IMR-90 (cell line): ENCODE results near the gene PARP11. TPM values are rescaled to one million over a fixed set of nuclear protein-coding genes. Genes with fewer than 3 reads are reported as not detected.

Source experiments
- ATAC-seq: fragments of 200-7000 bp; cut with Tn5 transposase; 2 replicates; pipeline ENCODE4 v1.9.1; 2020; ENCODE audit warnings: low read depth, mild to moderate bottlenecking, moderate library complexity
- BruUV-seq: library from RNA; stranded (reverse); fragments of 400-500 nt; replicated peaks from 2 replicates; lab custom pipeline; 2021; lab: Mats Ljungman, UMichigan
- CTCF ChIA-PET: fragments of 300-600 bp; formaldehyde crosslinking; extraction: SDS; loops from one replicate; lab custom pipeline; 2021; ENCODE audit warnings: antibody characterized with exemption; lab: Yijun Ruan, JAX
- POLR2A ChIA-PET: fragments of 300-600 bp; sonication (Branson Sonifier 250); formaldehyde crosslinking; loops from one replicate; lab custom pipeline; 2022; ENCODE audit warnings: antibody characterized with exemption; ENCODE audit not compliant: unreplicated experiment; lab: Charles Lee
- DNase-seq: peaks from one replicate; pipeline ENCODE4 v3.0.0; 2013
- H2AFZ ChIP-seq: replicated peaks from 2 replicates; pipeline ENCODE3; 2013; ENCODE audit warnings: low read length, mild to moderate bottlenecking; ENCODE audit not compliant: poor library complexity
- H2AK5ac ChIP-seq: 2 replicates; pipeline ENCODE4 v1.6.1; 2013; ENCODE audit warnings: low read depth, low read length, inconsistent platforms
- H2AK9ac ChIP-seq: replicated peaks from 2 replicates; pipeline ENCODE3; 2013; ENCODE audit warnings: mild to moderate bottlenecking, low read depth, low read length, moderate library complexity; ENCODE audit not compliant: poor library complexity
- H2BK120ac ChIP-seq: 2 replicates; pipeline ENCODE4 v1.6.1; 2013; ENCODE audit warnings: low read depth, low read length, inconsistent platforms
- H2BK15ac ChIP-seq: 3 replicates; pipeline ENCODE4 v1.6.1; 2013; ENCODE audit warnings: low read depth, low read length, inconsistent platforms
- H2BK20ac ChIP-seq: 2 replicates; pipeline ENCODE4 v1.6.1; 2013; ENCODE audit warnings: low read depth, mild to moderate bottlenecking, inconsistent platforms, low read length, moderate library complexity
- H2BK5ac ChIP-seq: 2 replicates; pipeline ENCODE4 v1.6.1; 2013; ENCODE audit warnings: mild to moderate bottlenecking, low read depth, low read length, inconsistent platforms; ENCODE audit not compliant: poor library complexity, severe bottlenecking
- H3K14ac ChIP-seq: replicated peaks from 2 replicates; pipeline ENCODE4 v1.6.1; 2013; ENCODE audit warnings: low read depth, low read length, inconsistent platforms
- H3K18ac ChIP-seq: 2 replicates; pipeline ENCODE4 v1.6.1; 2013; ENCODE audit warnings: low read depth, low read length, control low read depth
- H3K23ac ChIP-seq: 2 replicates; pipeline ENCODE4 v1.6.1; 2013; ENCODE audit warnings: low read depth, low read length, inconsistent platforms
- H3K27ac ChIP-seq: 2 replicates; pipeline ENCODE4 v1.5.1; 2013; ENCODE audit warnings: mild to moderate bottlenecking, control low read depth, low read length; ENCODE audit not compliant: insufficient read depth
- H3K27me3 ChIP-seq: 2 replicates; pipeline ENCODE4 v1.6.1; 2013; ENCODE audit warnings: low read length; ENCODE audit not compliant: control insufficient read depth, insufficient read depth
- H3K36me3 ChIP-seq: 2 replicates; pipeline ENCODE4 v1.6.1; 2013; ENCODE audit warnings: low read length, mixed read lengths; ENCODE audit not compliant: control insufficient read depth, insufficient read depth
- H3K4ac ChIP-seq: 2 replicates; pipeline ENCODE4 v1.6.1; 2013; ENCODE audit warnings: low read depth, low read length, inconsistent platforms
- H3K4me1 ChIP-seq: 2 replicates; pipeline ENCODE4 v1.6.1; 2013; ENCODE audit warnings: low read length, mixed read lengths; ENCODE audit not compliant: control insufficient read depth, insufficient read depth
- H3K4me2 ChIP-seq: 2 replicates; pipeline ENCODE4 v1.6.1; 2013; ENCODE audit warnings: low read depth, mild to moderate bottlenecking, control low read depth, low read length, moderate library complexity
- H3K4me3 ChIP-seq: 2 replicates; pipeline ENCODE4 v1.5.1; 2013; ENCODE audit warnings: low read depth, mild to moderate bottlenecking, control low read depth, low read length, moderate library complexity; ENCODE audit not compliant: insufficient read depth
- H3K56ac ChIP-seq: 2 replicates; pipeline ENCODE4 v1.6.1; 2013; ENCODE audit warnings: low read length, inconsistent platforms; ENCODE audit not compliant: insufficient read depth; ENCODE audit errors: extremely low read depth
- H3K79me1 ChIP-seq, 2 experiments: 2 replicates each; pipeline ENCODE4 v1.6.1; 2013; ENCODE audit warnings: low read length in 2 of 2, inconsistent platforms in 1 of 2, low read depth in 1 of 2
- H3K9ac ChIP-seq: 2 replicates; pipeline ENCODE4 v1.6.1; 2013; ENCODE audit warnings: low read depth, low read length, control low read depth
- H3K9me1 ChIP-seq: 2 replicates; pipeline ENCODE4 v1.6.1; 2013; ENCODE audit warnings: low read length, inconsistent platforms; ENCODE audit not compliant: insufficient read depth
- H3K9me3 ChIP-seq: 2 replicates; pipeline ENCODE4 v1.6.1; 2013; ENCODE audit warnings: low read length; ENCODE audit not compliant: control insufficient read depth, insufficient read depth
- H4K20me1 ChIP-seq: 2 replicates; pipeline ENCODE4 v1.6.1; 2013; ENCODE audit warnings: low read length, inconsistent platforms; ENCODE audit not compliant: insufficient read depth
- H4K5ac ChIP-seq: 2 replicates; pipeline ENCODE4 v1.6.1; 2013; ENCODE audit warnings: mild to moderate bottlenecking, low read depth, low read length, control low read depth
- H4K8ac ChIP-seq, 2 experiments: 2 replicates each; pipeline ENCODE4 v1.6.1; 2013; ENCODE audit warnings: low read depth in 2 of 2, low read length in 2 of 2, control low read depth in 1 of 2, inconsistent platforms in 1 of 2
- H4K91ac ChIP-seq: 2 replicates; pipeline ENCODE4 v1.6.1; 2013; ENCODE audit warnings: low read depth, low read length, inconsistent platforms; ENCODE audit not compliant: insufficient read depth
- BHLHE40 ChIP-seq: fragments of 150-350 bp; IDR thresholded peaks from 2 replicates; pipeline ENCODE4 v1.6.1; 2016; ENCODE audit warnings: mild to moderate bottlenecking, low read depth, low read length
- CEBPB ChIP-seq: IDR thresholded peaks from 2 replicates; pipeline ENCODE4 v1.6.1; 2012; ENCODE audit warnings: low read depth, low read length, improper control_type of control experiment
- CHD1 ChIP-seq: IDR thresholded peaks from 2 replicates; pipeline ENCODE4 v1.6.1; 2012; ENCODE audit warnings: low read depth, low read length, improper control_type of control experiment
- CTCF ChIP-seq: conservative IDR thresholded peaks from 2 replicates; pipeline ENCODE4 v1.5.1; 2012; ENCODE audit warnings: mild to moderate bottlenecking, low read depth, low read length, improper control_type of control experiment
- ELK1 ChIP-seq: fragments of 150-350 bp; IDR thresholded peaks from 2 replicates; pipeline ENCODE4 v1.6.1; 2016; ENCODE audit warnings: low read depth, mild to moderate bottlenecking, low read length, moderate library complexity, borderline replicate concordance
- FOS ChIP-seq: fragments of 150-350 bp; IDR thresholded peaks from 2 replicates; pipeline ENCODE4 v1.6.1; 2016; ENCODE audit warnings: low read depth, low read length
- MAFK ChIP-seq: IDR thresholded peaks from 2 replicates; pipeline ENCODE4 v1.6.1; 2012; ENCODE audit warnings: low read depth, low read length, improper control_type of control experiment
- MAZ ChIP-seq: IDR thresholded peaks from 2 replicates; pipeline ENCODE4 v1.6.1; 2012; ENCODE audit warnings: low read depth, mild to moderate bottlenecking, low read length, improper control_type of control experiment, moderate library complexity, borderline replicate concordance
- MXI1 ChIP-seq: IDR thresholded peaks from 2 replicates; pipeline ENCODE4 v1.6.1; 2012; ENCODE audit warnings: low read depth, mild to moderate bottlenecking, low read length, moderate library complexity, borderline replicate concordance
- NFE2L2 ChIP-seq: fragments of 150-350 bp; IDR thresholded peaks from 2 replicates; pipeline ENCODE4 v1.6.1; 2016; ENCODE audit warnings: low read depth, mild to moderate bottlenecking, low read length
- POLR2A ChIP-seq: IDR thresholded peaks from 2 replicates; pipeline ENCODE4 v1.6.1; 2012; ENCODE audit warnings: mild to moderate bottlenecking, low read depth, low read length
- RAD21 ChIP-seq: IDR thresholded peaks from 2 replicates; pipeline ENCODE4 v1.6.1; 2012; ENCODE audit warnings: low read length, improper control_type of control experiment
- RCOR1 ChIP-seq: IDR thresholded peaks from 2 replicates; pipeline ENCODE4 v1.6.1; 2012; ENCODE audit warnings: mild to moderate bottlenecking, low read length, improper control_type of control experiment; ENCODE audit not compliant: insufficient replicate concordance
- RFX5 ChIP-seq: IDR thresholded peaks from 2 replicates; pipeline ENCODE4 v1.8.0; 2012; ENCODE audit warnings: low read depth, mild to moderate bottlenecking, low read length, moderate library complexity
- SMC3 ChIP-seq: fragments of 150-350 bp; IDR thresholded peaks from 2 replicates; pipeline ENCODE4 v1.6.1; 2016; ENCODE audit warnings: low read depth, mild to moderate bottlenecking, antibody characterized with exemption, low read length, moderate library complexity
- USF2 ChIP-seq: fragments of 150-350 bp; IDR thresholded peaks from 2 replicates; pipeline ENCODE4 v1.6.1; 2017; ENCODE audit warnings: mild to moderate bottlenecking, antibody characterized with exemption, low read length, low read depth
- WGBS, 2 experiments: methylation state at CpG; one replicate each; pipeline versions ENCODE4 v1.1.5 to v1.1.7; 2013; ENCODE audit warnings: missing lambda C conversion rate in 2 of 2; ENCODE audit not compliant: insufficient read length in 1 of 2; ENCODE audit errors: extremely low coverage in 2 of 2; 5-methylcytosine and 5-hydroxymethylcytosine counted together
- dilution Hi-C: fragments of 300-500 bp; cut with HindIII; formaldehyde crosslinking; loops from one replicate; pipeline ENCODE4 v1.14.3; 2018; ENCODE audit warnings: low sequenced_read_pairs; ENCODE audit not compliant: unreplicated experiment
- in situ Hi-C: fragments of 300-500 bp; cut with MboI; formaldehyde crosslinking; loops from 3 replicates; pipeline ENCODE4 v1.14.3; 2019; ENCODE audit warnings: low sequenced_read_pairs, inconsistent platforms, mixed read lengths
- intact Hi-C: fragments of 100-400 bp; cut with micrococcal nuclease; formaldehyde crosslinking; loops from 2 replicates; pipeline ENCODE4 v1.10.0; 2022
- polyA plus RNA-seq, 3 experiments: library from polyadenylated mRNA; depleted of rRNA; stranded (reverse); fragments of >200 nt; gene quantifications; 2 replicates each; pipeline ENCODE4 v1.2.3, GENCODE V29; 2012; ENCODE audit warnings: low replicate concordance in 1 of 3
- total RNA-seq: library from RNA; depleted of rRNA; stranded (reverse); fragments of >200 nt; gene quantifications from 2 replicates; pipeline ENCODE4 v1.2.3, GENCODE V29; 2012

The PARP11 gene
- total and polyA plus RNA-seq, 2 of the 4 experiments (the other 2 are of a cell fraction), result 1.8 to 3.0 TPM

DNA sequence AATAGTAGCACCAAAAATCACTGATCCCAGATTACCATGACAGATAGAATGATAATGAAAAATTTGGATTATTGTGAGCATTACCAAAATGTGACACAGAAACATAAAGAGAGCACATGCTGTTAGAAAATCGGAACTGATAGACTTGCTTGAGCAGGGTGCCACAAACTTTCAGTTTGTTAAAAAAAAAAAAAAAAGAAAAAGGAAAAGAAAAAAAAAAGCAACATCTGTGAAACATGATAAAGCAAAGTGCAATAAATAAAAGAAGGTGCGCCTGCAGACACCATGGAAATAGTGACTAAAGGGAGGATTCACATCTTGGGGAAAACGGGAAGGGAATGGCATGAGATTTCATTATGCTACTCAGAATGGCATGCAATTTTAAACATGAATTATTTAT, 6.6 kb upstream of the PARP11 start:
- H3K79me1 ChIP-seq, result no peaks in the 10 kb centered on the region
- H2BK120ac ChIP-seq, result no peak overlapping the region
- H3K4me1 ChIP-seq, result peaks cover 1% of the 10 kb centered on the region; the same call in 1 of the 2 replicates
- no peak overlapping the region for H3K56ac ChIP-seq
- BruUV-seq, result no TSS peak
- no peak overlapping the region for H4K5ac ChIP-seq
- intact Hi-C loops, result loop anchor here (10.0 kb wide), 2 partner anchors 575 to 645 kb away; no protein-coding TSS in a partner anchor
- dilution Hi-C loops, result no loop called here
- H2AK5ac ChIP-seq, result no peak overlapping the region
- ATAC-seq (no peak), DNase-seq (no peak)
- H3K36me3 ChIP-seq, result no peaks in the 10 kb centered on the region
- no peaks in the 10 kb centered on the region for H3K9me1 ChIP-seq
- H2BK5ac ChIP-seq, result no peak overlapping the region
- peaks cover 14% of the 10 kb centered on the region for H3K27me3 ChIP-seq
- H3K18ac ChIP-seq, result no peak overlapping the region
- no peak overlapping the region for H3K4me3 ChIP-seq
- 84% methylated on average over 2 of the region's 3 CpGs; no CpG with 5 or more reads in 1 of the 2 experiments for WGBS, 2 experiments
- no peak overlapping the region for H3K27ac ChIP-seq
- no peak overlapping the region for H4K8ac ChIP-seq
- H3K23ac ChIP-seq, result no peak overlapping the region
- no peak overlapping the region for H3K4me2 ChIP-seq
- no peak overlapping the region for H3K9ac ChIP-seq
- in situ Hi-C loops, result no loop called here
- no peak overlapping the region for H2AK9ac ChIP-seq
- CTCF ChIA-PET, result no interaction called here
- H3K9me3 ChIP-seq, result no peaks in the 10 kb centered on the region; the same call in 1 of the 2 replicates
- TF ChIP-seq CHD1 (no peak), MAZ (no peak), CTCF (no peak), RAD21 (no peak), USF2 (no peak), SMC3 (no peak), RCOR1 (no peak), MAFK (no peak), CEBPB (no peak), NFE2L2 (no peak), MXI1 (no peak), RFX5 (no peak), ELK1 (no peak), POLR2A (no peak), BHLHE40 (no peak), FOS (no peak)
- H2BK15ac ChIP-seq, result no peak overlapping the region
- no peak overlapping the region for H3K14ac ChIP-seq
- H3K4ac ChIP-seq, result no peak overlapping the region
- H4K20me1 ChIP-seq, result no peaks in the 10 kb centered on the region
- POLR2A ChIA-PET, result no interaction called here
- H4K91ac ChIP-seq, result no peak overlapping the region
- no peak overlapping the region for H2AFZ ChIP-seq
- no peak overlapping the region for H2BK20ac ChIP-seq
